Measurements from ENCODE around the gene GATA2. TPM values are rescaled to one million over a fixed set of nuclear protein-coding genes. Genes with fewer than 3 reads are reported as not detected.

The GATA2 gene
- total and polyA plus RNA-seq, 2 of the 13 experiments (the other 11 are each of a cell fraction or from before 2014, with no cell fraction given): 3.5 to 6.2 TPM

DNA sequence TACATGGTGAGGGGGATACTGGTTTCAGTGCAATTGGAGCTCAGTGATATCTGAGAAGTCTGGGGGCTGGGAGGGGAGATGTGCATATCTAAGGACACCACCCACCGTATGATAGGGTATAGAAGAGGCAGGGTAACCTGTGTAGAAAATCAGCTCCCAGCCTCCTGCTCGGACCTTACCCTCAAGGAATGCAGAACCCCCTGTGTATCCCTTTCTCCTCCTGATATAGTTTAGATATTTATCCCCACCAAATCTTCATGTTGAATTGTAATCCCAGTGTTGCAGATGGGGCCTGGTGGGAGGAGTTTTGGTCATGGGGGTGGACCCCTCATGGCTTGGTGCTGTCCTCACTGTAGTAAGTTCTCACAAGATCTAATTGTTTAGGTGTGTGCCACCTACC lies 48.2 kb upstream of the GATA2 start:
- no TSS peak for BruUV-seq (replicated peaks)
- POLR2A ChIA-PET: no interaction called here
- in situ Hi-C loops (cut with HindIII; ENCODE audit: extremely low pct_ligation_motif_present, low pct_unique_long_range_greater_than_20kb): no loop called here

More for the DNA sequence above, 48.2 kb upstream of the GATA2 start:
- Histone ChIP-seq H3K4me1 (ENCODE audit: insufficient read depth, low read length) (peaks cover under 1% of the 10 kb centered on the region; the same call in 1 of the 2 replicates), H3K9me3 (ENCODE audit: low read length) (no peaks in the 10 kb centered on the region), H3K27me3 (ENCODE audit: control insufficient read depth in 1 of 2, insufficient read depth in 2 of 2, low read length in 2 of 2) (no peaks in the 10 kb centered on the region), H2AFZ (ENCODE audit: low read length) (no peak overlapping the region), H3K79me2 (ENCODE audit: insufficient read depth, low read length) (no peaks in the 10 kb centered on the region), H4K20me1 (ENCODE audit: insufficient read depth, low read length) (no peaks in the 10 kb centered on the region), H3K36me3 (replicated peaks in 1 of 2; ENCODE audit: control insufficient read depth in 1 of 2, insufficient read depth in 2 of 2, low read length in 2 of 2) (no peaks in the 10 kb centered on the region), H3K9ac (ENCODE audit: insufficient read depth, low read depth, low read length) (no peak overlapping the region), H3K27ac (ENCODE audit: extremely low read length, insufficient read depth, low read length) (no peak overlapping the region), H3K4me2 (ENCODE audit: low read depth, low read length) (no peak overlapping the region), H3K4me3 (replicated peaks in 1 of 3; ENCODE audit: insufficient read depth in 1 of 3, low read depth in 2 of 3, low read length in 3 of 3) (no peak overlapping the region)
- ATAC-seq (no peak), FAIRE-seq (no peak), DNase-seq (ENCODE audit: low spot score) (no peak)
- intact Hi-C loops (cut with micrococcal nuclease; ENCODE audit: unreplicated experiment): no loop called here
- CTCF ChIA-PET (ENCODE audit: low intra/inter-chr PET ratio, low total read pairs): no interaction called here
- TF ChIP-seq, protein P1, sequence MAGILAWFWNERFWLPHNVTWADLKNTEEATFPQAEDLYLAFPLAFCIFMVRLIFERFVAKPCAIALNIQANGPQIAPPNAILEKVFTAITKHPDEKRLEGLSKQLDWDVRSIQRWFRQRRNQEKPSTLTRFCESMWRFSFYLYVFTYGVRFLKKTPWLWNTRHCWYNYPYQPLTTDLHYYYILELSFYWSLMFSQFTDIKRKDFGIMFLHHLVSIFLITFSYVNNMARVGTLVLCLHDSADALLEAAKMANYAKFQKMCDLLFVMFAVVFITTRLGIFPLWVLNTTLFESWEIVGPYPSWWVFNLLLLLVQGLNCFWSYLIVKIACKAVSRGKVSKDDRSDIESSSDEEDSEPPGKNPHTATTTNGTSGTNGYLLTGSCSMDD (CRISPR knock-in tag; IDR thresholded peaks at IDR 0.05): no peak
- TF ChIP-seq, protein P2, sequence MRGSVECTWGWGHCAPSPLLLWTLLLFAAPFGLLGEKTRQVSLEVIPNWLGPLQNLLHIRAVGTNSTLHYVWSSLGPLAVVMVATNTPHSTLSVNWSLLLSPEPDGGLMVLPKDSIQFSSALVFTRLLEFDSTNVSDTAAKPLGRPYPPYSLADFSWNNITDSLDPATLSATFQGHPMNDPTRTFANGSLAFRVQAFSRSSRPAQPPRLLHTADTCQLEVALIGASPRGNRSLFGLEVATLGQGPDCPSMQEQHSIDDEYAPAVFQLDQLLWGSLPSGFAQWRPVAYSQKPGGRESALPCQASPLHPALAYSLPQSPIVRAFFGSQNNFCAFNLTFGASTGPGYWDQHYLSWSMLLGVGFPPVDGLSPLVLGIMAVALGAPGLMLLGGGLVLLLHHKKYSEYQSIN (CRISPR knock-in tag; IDR thresholded peaks at IDR 0.05; ENCODE audit: borderline replicate concordance): no peak
- TF ChIP-seq MYC (CRISPR knock-in tag; IDR thresholded peaks at IDR 0.05; ENCODE audit: borderline replicate concordance) (no peak), ZNF382 (CRISPR knock-in tag; IDR thresholded peaks at IDR 0.05; ENCODE audit: borderline replicate concordance) (no peak), NFYB (CRISPR knock-in tag; IDR thresholded peaks at IDR 0.05) (no peak), BRCA1 (CRISPR knock-in tag; IDR thresholded peaks at IDR 0.05) (no peak)
- TF ChIP-seq, protein P3, sequence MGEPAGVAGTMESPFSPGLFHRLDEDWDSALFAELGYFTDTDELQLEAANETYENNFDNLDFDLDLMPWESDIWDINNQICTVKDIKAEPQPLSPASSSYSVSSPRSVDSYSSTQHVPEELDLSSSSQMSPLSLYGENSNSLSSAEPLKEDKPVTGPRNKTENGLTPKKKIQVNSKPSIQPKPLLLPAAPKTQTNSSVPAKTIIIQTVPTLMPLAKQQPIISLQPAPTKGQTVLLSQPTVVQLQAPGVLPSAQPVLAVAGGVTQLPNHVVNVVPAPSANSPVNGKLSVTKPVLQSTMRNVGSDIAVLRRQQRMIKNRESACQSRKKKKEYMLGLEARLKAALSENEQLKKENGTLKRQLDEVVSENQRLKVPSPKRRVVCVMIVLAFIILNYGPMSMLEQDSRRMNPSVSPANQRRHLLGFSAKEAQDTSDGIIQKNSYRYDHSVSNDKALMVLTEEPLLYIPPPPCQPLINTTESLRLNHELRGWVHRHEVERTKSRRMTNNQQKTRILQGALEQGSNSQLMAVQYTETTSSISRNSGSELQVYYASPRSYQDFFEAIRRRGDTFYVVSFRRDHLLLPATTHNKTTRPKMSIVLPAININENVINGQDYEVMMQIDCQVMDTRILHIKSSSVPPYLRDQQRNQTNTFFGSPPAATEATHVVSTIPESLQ (CRISPR knock-in tag; conservative IDR thresholded peaks at IDR 0.05): no peak
- 0% methylated on average over 2 of the region's 2 CpGs for WGBS (ENCODE audit: low lambda C conversion rate)
